Left ventricle myocardium inferior (tissue), 1 donor: ENCODE measurements around the gene ARF1. TPM values are rescaled to one million over a fixed set of nuclear protein-coding genes. Genes with fewer than 3 reads are reported as not detected.

ENCODE experiments used
- DNase-seq: peaks from one replicate; pipeline ENCODE4 v3.0.0-alpha.2; 2020
- H3K27ac ChIP-seq: fragments of 200-600 bp; replicated peaks from 2 replicates; pipeline ENCODE4 v1.8.0; 2021
- H3K27me3 ChIP-seq: fragments of 200-600 bp; 2 replicates; pipeline ENCODE4 v1.8.0; 2021; ENCODE audit warnings: low read depth
- H3K36me3 ChIP-seq: fragments of 200-600 bp; 2 replicates; pipeline ENCODE4 v1.8.0; 2021
- H3K4me1 ChIP-seq: fragments of 200-600 bp; 2 replicates; pipeline ENCODE4 v1.8.0; 2021
- H3K4me3 ChIP-seq: fragments of 200-600 bp; 2 replicates; pipeline ENCODE4 v1.8.0; 2021; ENCODE audit warnings: mild to moderate bottlenecking, moderate library complexity
- H3K9me3 ChIP-seq: fragments of 200-600 bp; replicated peaks from 2 replicates; pipeline ENCODE4 v1.8.0; 2021
- intact Hi-C: fragments of 100-400 bp; cut with micrococcal nuclease; formaldehyde crosslinking; loops from one replicate; pipeline ENCODE4 v1.11.0; 2022
- long read RNA-seq: library from polyadenylated mRNA; unstranded; transcript quantifications from one replicate; pipeline ENCODE4 v2.0.0, GENCODE V29; 2021
- total RNA-seq: library from RNA; stranded (reverse); fragmentation: NEBNext Ultra II Directional; extraction: Animal tissue kit (Norgen Biotek cat#: 25700); gene quantifications from one replicate; pipeline ENCODE4 v1.2.1, GENCODE V29; 2021
- TF ChIP-seq, protein P1 (sequence below): fragments of 200-600 bp; IDR thresholded peaks from 2 replicates; pipeline ENCODE4 v1.8.0; 2021; ENCODE audit warnings: antibody characterized with exemption, mild to moderate bottlenecking, borderline replicate concordance
- donor health status: DM: no; HTN: yes; CAD: no; lungs with severe emphysema.

ARF1 gene
- 294 TPM for total RNA-seq
- long read RNA-seq, transcript ARF1-201 (5 exons, 1,888 nt) = major isoform, 736 of 825 reads
- long read RNA-seq, transcript ARF1-213 (5 exons, 1,972 nt) = minor isoform, 11 of 825 reads
- long read RNA-seq, partial matches to known transcripts = 38 of 825 reads
- long read RNA-seq, other reads (novel, unspliced or antisense) = 36 of 825 reads

DNA sequence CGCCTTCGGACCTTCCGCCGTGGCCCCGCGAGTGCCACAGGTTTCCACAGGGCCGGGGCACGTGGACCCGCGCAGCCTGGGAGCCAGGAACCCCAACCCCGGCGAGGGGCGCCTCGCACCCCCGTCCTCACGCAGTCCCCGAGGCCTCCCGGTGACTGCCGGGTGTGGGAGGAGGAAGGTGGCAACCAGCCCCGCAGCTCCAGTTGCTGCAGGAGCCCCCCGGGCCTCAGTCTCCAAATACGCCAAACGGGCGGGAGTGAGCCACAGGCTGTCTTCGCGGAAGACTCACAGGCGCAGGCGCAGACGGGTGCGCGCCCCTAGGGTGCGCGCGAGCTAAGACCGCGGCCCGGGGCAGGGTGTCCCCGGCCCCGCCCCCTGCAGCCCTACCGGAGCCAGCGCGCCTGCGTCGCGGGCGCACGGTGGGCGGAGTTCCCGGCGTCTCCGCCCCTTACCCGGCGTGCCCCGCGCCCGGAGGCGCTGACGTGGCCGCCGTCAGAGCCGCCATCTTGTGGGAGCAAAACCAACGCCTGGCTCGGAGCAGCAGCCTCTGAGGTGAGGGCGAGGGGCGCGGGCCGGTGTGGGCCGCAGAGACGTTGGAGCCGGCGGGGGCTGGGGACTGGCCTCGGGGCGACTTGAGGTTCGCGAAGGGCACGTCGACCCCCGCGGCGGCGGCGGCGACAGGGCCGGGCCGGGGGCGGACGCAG is at the start of gene ARF1:
Gene ARF1, plus strand, starts transcription at position 495 of the 704 bp plus-strand sequence. CDS start 14,407 bp downstream, outside the sequence.
- Histone ChIP-seq H3K27me3 (no peaks in the 10 kb centered on the region), H3K9me3 (no peaks in the 10 kb centered on the region), H3K36me3 (no peaks in the 10 kb centered on the region), H3K4me3 (peak within 1 kb of the TSS; percentile 100), H3K4me1 (peaks cover 64% of the 10 kb centered on the region), H3K27ac (peak within 1 kb of the TSS; percentile 99)
- TF ChIP-seq, protein P1, sequence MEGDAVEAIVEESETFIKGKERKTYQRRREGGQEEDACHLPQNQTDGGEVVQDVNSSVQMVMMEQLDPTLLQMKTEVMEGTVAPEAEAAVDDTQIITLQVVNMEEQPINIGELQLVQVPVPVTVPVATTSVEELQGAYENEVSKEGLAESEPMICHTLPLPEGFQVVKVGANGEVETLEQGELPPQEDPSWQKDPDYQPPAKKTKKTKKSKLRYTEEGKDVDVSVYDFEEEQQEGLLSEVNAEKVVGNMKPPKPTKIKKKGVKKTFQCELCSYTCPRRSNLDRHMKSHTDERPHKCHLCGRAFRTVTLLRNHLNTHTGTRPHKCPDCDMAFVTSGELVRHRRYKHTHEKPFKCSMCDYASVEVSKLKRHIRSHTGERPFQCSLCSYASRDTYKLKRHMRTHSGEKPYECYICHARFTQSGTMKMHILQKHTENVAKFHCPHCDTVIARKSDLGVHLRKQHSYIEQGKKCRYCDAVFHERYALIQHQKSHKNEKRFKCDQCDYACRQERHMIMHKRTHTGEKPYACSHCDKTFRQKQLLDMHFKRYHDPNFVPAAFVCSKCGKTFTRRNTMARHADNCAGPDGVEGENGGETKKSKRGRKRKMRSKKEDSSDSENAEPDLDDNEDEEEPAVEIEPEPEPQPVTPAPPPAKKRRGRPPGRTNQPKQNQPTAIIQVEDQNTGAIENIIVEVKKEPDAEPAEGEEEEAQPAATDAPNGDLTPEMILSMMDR = peak; percentile 38
- DNase-seq = peak; percentile 92
- intact Hi-C loops = no loop called here

DNA sequence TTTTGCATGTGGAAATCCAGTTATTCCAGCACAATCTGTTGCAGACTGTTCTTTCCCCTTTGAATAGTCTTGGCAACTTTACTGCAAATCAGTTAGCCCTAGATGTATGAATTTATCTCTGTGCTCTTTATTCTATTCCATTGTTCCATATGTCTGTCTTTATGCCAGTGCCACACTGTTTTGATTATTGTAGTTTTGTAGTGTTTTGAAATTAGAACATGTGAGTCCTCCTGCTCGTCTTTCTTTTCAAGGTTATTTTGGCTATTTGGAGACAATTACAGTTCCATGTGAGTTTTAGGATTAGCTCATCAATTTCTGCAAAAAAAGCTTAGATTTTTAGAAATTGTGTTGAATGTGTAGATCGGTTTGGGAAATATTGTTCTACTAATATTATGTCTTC is 49.1 kb upstream of the ARF1 start:
- TF ChIP-seq, protein P1 = no peak
- H3K36me3 ChIP-seq = no peaks in the 10 kb centered on the region
- H3K27ac ChIP-seq = no peak overlapping the region
- H3K9me3 ChIP-seq = peaks cover 16% of the 10 kb centered on the region
- peaks cover 79% of the 10 kb centered on the region for H3K27me3 ChIP-seq
- H3K4me3 ChIP-seq = no peak overlapping the region
- peaks cover 10% of the 10 kb centered on the region for H3K4me1 ChIP-seq
- intact Hi-C loops = no loop called here
- no peak for DNase-seq

DNA sequence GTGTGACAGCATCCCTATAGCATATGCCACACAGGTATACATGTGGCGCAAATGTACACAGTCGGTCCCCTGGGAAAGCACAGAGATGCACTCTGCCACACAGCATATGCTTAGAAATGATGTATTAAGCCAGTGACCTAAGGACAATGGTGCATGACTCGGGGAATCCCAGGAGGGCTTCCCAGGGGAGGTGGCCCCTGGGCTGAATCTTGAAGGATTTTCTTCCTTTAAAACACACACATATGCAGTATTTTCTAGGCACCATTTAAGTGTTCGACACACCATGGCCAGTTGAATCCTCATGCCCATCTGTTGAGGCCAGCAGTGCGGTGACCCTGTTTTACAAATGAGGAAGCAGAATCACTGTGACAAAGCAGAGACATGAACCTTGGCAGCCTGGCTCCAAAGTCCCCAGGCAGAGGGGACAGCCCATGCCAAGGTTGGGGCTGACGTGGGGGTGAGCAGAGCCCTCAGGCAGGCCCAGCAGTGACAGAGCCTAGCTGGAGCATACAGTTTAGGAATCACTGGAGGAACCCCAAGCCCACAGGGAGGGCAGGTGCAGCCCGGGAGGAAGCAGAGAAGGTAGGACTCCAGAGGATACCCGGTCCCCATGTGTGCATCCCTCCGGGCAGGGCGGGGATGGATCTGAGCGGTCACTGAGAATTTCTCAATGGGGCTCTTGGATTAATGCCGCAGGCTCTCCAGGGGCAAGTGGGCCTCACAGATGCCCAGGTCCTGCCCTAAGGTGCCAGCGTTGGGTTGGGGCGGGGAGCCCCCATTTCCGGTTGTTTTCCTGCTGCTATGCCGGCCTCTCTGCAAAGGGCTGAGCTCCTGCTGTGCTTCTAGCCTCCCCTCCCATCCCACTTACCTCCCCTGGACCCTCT is 47.3 kb upstream of the ARF1 start:
- Histone ChIP-seq H3K4me3 (no peak overlapping the region), H3K9me3 (peaks cover 16% of the 10 kb centered on the region), H3K27me3 (peaks cover 79% of the 10 kb centered on the region), H3K36me3 (no peaks in the 10 kb centered on the region), H3K4me1 (peaks cover 10% of the 10 kb centered on the region), H3K27ac (no peak overlapping the region)
- no peak for DNase-seq
- intact Hi-C loops = no loop called here
- TF ChIP-seq, protein P1 = no peak

DNA sequence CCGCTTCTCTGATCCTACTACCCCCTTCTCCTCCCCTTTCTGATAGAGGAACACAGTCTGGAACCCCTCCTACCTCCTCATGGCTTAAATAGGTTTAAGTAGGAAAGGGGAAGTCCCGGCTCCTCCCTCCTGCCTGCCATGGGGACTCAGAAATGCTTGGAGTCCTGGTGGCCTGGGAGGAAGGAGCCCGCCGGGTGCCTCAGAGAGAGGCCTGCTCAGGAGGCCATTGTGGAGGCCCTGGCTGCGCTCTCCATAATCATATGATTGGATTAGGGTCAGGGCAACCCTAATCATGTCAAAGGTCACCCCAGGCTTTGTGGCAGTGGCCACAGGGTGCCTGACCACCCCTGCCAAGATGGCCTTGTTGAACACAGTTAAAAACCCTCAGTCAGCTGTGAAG is 46.7 kb upstream of the ARF1 start:
- Histone ChIP-seq H3K36me3 (no peaks in the 10 kb centered on the region), H3K9me3 (peaks cover 16% of the 10 kb centered on the region), H3K4me3 (no peak overlapping the region), H3K27me3 (peaks cover 78% of the 10 kb centered on the region), H3K4me1 (peaks cover 10% of the 10 kb centered on the region), H3K27ac (no peak overlapping the region)
- intact Hi-C loops = no loop called here
- TF ChIP-seq, protein P1 = no peak
- no peak for DNase-seq

DNA sequence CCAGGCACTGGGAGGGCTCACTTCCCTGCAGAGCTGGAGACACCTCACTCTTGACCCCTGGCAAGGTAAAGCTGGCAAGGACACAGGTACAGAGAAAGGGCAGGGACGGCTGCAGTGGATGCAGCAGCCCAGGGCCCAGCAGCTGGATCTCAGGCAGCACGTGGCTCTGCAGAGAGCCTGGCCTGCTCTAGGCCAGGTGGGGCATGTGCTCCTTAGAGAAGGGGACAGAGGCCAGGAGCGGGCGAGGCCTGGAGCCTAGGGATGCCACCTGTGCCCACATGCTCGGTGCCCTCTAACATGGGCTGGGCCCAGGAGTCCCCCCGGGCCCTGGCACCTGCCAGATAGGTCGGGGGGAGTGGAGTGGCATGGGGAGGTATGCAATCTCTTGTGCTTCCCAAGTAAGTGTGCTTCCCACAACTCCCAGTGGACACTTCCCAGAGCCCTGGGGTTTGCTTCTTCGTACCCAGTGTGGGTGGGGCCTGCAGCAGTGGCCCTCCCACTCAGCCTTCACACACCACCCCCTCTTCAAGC is 45.7 kb upstream of the ARF1 start:
- Histone ChIP-seq H3K9me3 (peaks cover 16% of the 10 kb centered on the region), H3K27ac (no peak overlapping the region), H3K36me3 (no peaks in the 10 kb centered on the region), H3K4me1 (peaks cover 10% of the 10 kb centered on the region), H3K27me3 (peaks cover 78% of the 10 kb centered on the region), H3K4me3 (no peak overlapping the region)
- intact Hi-C loops = no loop called here
- TF ChIP-seq, protein P1 = no peak
- no peak for DNase-seq
